ENCODE measurements around the gene GATA6.

DNA sequence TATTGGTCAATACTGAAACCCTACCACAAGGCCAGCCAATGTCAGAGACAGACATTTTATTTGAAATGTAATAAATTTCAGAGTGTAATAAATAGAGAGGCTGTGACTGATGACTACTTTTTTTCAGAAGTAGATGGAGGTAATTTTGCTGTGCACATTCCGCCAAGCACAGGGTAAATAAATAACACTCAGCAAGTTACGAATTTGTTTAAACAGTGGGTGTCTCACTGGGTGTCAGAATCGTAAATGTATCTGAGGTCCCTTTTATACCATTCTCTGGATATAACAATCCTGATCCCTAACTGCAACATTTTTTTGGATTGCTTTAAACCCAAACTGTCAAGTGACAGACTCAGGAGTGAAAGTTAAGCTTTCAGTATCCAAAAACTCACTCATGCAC lies 74.1 kb downstream of the GATA6 start:
- TF ChIP-seq POLR2A (IDR thresholded peaks at IDR 0.05; ENCODE audit: borderline replicate concordance, extremely low read depth, insufficient read depth, insufficient read length), result no peak
- TF ChIP-seq, protein P1, sequence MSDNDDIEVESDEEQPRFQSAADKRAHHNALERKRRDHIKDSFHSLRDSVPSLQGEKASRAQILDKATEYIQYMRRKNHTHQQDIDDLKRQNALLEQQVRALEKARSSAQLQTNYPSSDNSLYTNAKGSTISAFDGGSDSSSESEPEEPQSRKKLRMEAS (IDR thresholded peaks at IDR 0.05), result no peak
- TF ChIP-seq, protein P2, sequence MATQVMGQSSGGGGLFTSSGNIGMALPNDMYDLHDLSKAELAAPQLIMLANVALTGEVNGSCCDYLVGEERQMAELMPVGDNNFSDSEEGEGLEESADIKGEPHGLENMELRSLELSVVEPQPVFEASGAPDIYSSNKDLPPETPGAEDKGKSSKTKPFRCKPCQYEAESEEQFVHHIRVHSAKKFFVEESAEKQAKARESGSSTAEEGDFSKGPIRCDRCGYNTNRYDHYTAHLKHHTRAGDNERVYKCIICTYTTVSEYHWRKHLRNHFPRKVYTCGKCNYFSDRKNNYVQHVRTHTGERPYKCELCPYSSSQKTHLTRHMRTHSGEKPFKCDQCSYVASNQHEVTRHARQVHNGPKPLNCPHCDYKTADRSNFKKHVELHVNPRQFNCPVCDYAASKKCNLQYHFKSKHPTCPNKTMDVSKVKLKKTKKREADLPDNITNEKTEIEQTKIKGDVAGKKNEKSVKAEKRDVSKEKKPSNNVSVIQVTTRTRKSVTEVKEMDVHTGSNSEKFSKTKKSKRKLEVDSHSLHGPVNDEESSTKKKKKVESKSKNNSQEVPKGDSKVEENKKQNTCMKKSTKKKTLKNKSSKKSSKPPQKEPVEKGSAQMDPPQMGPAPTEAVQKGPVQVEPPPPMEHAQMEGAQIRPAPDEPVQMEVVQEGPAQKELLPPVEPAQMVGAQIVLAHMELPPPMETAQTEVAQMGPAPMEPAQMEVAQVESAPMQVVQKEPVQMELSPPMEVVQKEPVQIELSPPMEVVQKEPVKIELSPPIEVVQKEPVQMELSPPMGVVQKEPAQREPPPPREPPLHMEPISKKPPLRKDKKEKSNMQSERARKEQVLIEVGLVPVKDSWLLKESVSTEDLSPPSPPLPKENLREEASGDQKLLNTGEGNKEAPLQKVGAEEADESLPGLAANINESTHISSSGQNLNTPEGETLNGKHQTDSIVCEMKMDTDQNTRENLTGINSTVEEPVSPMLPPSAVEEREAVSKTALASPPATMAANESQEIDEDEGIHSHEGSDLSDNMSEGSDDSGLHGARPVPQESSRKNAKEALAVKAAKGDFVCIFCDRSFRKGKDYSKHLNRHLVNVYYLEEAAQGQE (IDR thresholded peaks at IDR 0.05; ENCODE audit: low read depth), result no peak
- TF ChIP-seq, protein P3, sequence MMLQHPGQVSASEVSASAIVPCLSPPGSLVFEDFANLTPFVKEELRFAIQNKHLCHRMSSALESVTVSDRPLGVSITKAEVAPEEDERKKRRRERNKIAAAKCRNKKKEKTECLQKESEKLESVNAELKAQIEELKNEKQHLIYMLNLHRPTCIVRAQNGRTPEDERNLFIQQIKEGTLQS (IDR thresholded peaks at IDR 0.05), result no peak
- TF ChIP-seq EZH2phosphoT487 (IDR thresholded peaks at IDR 0.05; ENCODE audit: borderline replicate concordance), result no peak
- TF ChIP-seq, protein P4, sequence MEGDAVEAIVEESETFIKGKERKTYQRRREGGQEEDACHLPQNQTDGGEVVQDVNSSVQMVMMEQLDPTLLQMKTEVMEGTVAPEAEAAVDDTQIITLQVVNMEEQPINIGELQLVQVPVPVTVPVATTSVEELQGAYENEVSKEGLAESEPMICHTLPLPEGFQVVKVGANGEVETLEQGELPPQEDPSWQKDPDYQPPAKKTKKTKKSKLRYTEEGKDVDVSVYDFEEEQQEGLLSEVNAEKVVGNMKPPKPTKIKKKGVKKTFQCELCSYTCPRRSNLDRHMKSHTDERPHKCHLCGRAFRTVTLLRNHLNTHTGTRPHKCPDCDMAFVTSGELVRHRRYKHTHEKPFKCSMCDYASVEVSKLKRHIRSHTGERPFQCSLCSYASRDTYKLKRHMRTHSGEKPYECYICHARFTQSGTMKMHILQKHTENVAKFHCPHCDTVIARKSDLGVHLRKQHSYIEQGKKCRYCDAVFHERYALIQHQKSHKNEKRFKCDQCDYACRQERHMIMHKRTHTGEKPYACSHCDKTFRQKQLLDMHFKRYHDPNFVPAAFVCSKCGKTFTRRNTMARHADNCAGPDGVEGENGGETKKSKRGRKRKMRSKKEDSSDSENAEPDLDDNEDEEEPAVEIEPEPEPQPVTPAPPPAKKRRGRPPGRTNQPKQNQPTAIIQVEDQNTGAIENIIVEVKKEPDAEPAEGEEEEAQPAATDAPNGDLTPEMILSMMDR (IDR thresholded peaks at IDR 0.05 in 2 of 3, conservative IDR thresholded peaks at IDR 0.05 in 1 of 3; ENCODE audit: borderline replicate concordance in 1 of 3, insufficient read depth in 1 of 3, low read depth in 2 of 3, low read length in 2 of 3), result no peak
- no peak for TF ChIP-seq POLR2AphosphoS5 (IDR thresholded peaks at IDR 0.05; ENCODE audit: low read depth, low read length)
- TF ChIP-seq RAD21 (IDR thresholded peaks at IDR 0.05; ENCODE audit: low read depth), result no peak
- TF ChIP-seq SRF (IDR thresholded peaks at IDR 0.05; ENCODE audit: low read depth), result no peak

All from HCT116 (cell line).